Activated T-helper 9 cell treated with anti-CD3 and anti-CD28 coated beads, Interleukin-2, amount 50 U/mL, for 16 hours (primary cell): ENCODE measurements around the gene CGB5.
"Not testable (repeated sequence)": the region's sequence is repeated elsewhere in the genome, so short reads cannot be mapped to it uniquely, and the experiment has no call there.

Experiments used
- DNase-seq: peaks from one replicate; pipeline ENCODE4 v3.0.0-alpha.2; 2020; ENCODE audit warnings: low read depth

The CGB5 gene

GRCh38 chr19:49020931-49021895 is 22.4 kb upstream of the CGB5 start:
- no peak for DNase-seq

GRCh38 chr19:49022116-49022515 is 21.5 kb upstream of the CGB5 start:
- DNase-seq: no peak

GRCh38 chr19:49024233-49024632 is 19.4 kb upstream of the CGB5 start, which contains the start of gene CGB3:
Gene CGB3, minus strand, starts transcription at chr19:49024333. Its CDS starts 362 bp downstream, at chr19:49023971.
- not testable (repeated sequence) for DNase-seq

- not testable (repeated sequence) for DNase-seq
Observed at GRCh38 chr19:49025088-49025487, 18.6 kb upstream of the CGB5 start.

GRCh38 chr19:49025599-49025998 is 18.0 kb upstream of the CGB5 start:
- not testable (repeated sequence) for DNase-seq

GRCh38 chr19:49028686-49029085 is 15.0 kb upstream of the CGB5 start:
- DNase-seq: not testable (repeated sequence)

- DNase-seq: not testable (repeated sequence)
Observed at GRCh38 chr19:49029749-49030148, 13.9 kb upstream of the CGB5 start.

- DNase-seq: not testable (repeated sequence)
Observed at GRCh38 chr19:49030323-49030722, 13.3 kb upstream of the CGB5 start.

- DNase-seq: peak; percentile 57
Observed at GRCh38 chr19:49031642-49032301, 11.9 kb upstream of the CGB5 start, which contains the start of gene CGB2. Gene CGB2, plus strand, starts transcription at chr19:49031890. Its CDS starts 206 bp downstream, at chr19:49032096.

GRCh38 chr19:49036815-49037214 is 6.8 kb upstream of the CGB5 start, which contains the start of gene CGB1:
Gene CGB1, minus strand, starts transcription at chr19:49036895. Its CDS starts 184 bp downstream, at chr19:49036711.
- peak; percentile 38 for DNase-seq

- not testable (repeated sequence) for DNase-seq
Observed at GRCh38 chr19:49038111-49038510, 5.5 kb upstream of the CGB5 start.

- DNase-seq: not testable (repeated sequence)
Observed at GRCh38 chr19:49038557-49039276, 4.9 kb upstream of the CGB5 start.

- not testable (repeated sequence) for DNase-seq
Observed at GRCh38 chr19:49039736-49040135, 3.9 kb upstream of the CGB5 start.

- no peak for DNase-seq
Observed at GRCh38 chr19:49042177-49042576, 1.5 kb upstream of the CGB5 start.

GRCh38 chr19:49042666-49043065 is 982 bp upstream of the CGB5 start:
- DNase-seq: not testable (repeated sequence)

- DNase-seq: not testable (repeated sequence)
Observed at GRCh38 chr19:49049011-49049410, 5.4 kb downstream of the CGB5 start, which contains the start of gene CGB8. Gene CGB8, minus strand, starts transcription at chr19:49049111. Its CDS starts 372 bp downstream, at chr19:49048739.

- DNase-seq: not testable (repeated sequence)
Observed at GRCh38 chr19:49049834-49050233, 6.2 kb downstream of the CGB5 start.

- not testable (repeated sequence) for DNase-seq
Observed at GRCh38 chr19:49050376-49051033, 6.9 kb downstream of the CGB5 start.

- DNase-seq: peak; percentile 41
Observed at GRCh38 chr19:49056101-49056901, 12.7 kb downstream of the CGB5 start.

GRCh38 chr19:49056902-49057596 is 13.4 kb downstream of the CGB5 start:
- not testable (repeated sequence) for DNase-seq
